HFFc6 (cell line): ENCODE results near the gene TANK. TPM values are rescaled to one million over a fixed set of nuclear protein-coding genes. Genes with fewer than 3 reads are reported as not detected.
A peak's percentile ranks its signal among the peaks of the same experiment; 100 is the strongest.

Source experiments
- DNase-seq: peaks from one replicate; pipeline ENCODE4 v3.0.0-alpha.2; 2018
- H3K27ac Mint-ChIP-seq: 2 replicates; pipeline ENCODE4 v1.8.0; 2020; ENCODE audit warnings: mild to moderate bottlenecking, mixed read lengths
- H3K27me3 Mint-ChIP-seq: 2 replicates; pipeline ENCODE4 v1.8.0; 2021; ENCODE audit warnings: mild to moderate bottlenecking, moderate library complexity, mixed read lengths; ENCODE audit not compliant: insufficient read depth
- H3K36me3 Mint-ChIP-seq: 2 replicates; pipeline ENCODE4 v1.8.0; 2021; ENCODE audit warnings: low read depth, mixed read lengths
- H3K4me1 Mint-ChIP-seq: 2 replicates; pipeline ENCODE4 v1.8.0; 2020; ENCODE audit warnings: low read depth, mixed read lengths
- H3K4me3 Mint-ChIP-seq: 2 replicates; pipeline ENCODE4 v1.8.0; 2020; ENCODE audit warnings: mild to moderate bottlenecking, moderate library complexity, mixed read lengths
- H3K9me3 Mint-ChIP-seq: 2 replicates; pipeline ENCODE4 v1.8.0; 2020; ENCODE audit warnings: mild to moderate bottlenecking, mixed read lengths
- total RNA-seq, 6 experiments: library from RNA; stranded (reverse); fragmentation: NEBNext Ultra II Directional; extraction: Animal tissue kit (Norgen Biotek cat#: 25700); gene quantifications; 2 replicates in 1 of 6; 3 replicates in 5 of 6; pipeline ENCODE4 v1.2.3, GENCODE V29; 2021
- TF ChIP-seq, protein P1 (sequence below): fragments of 200-600 bp; sonication (generic); IDR thresholded peaks from 2 replicates; pipeline ENCODE4 v1.5.0; 2021; ENCODE audit warnings: antibody characterized with exemption, mild to moderate bottlenecking

The TANK gene
- total RNA-seq, 6 experiments from 2014 or later, result 28.9 to 38.9 (median 36.5) TPM

DNA sequence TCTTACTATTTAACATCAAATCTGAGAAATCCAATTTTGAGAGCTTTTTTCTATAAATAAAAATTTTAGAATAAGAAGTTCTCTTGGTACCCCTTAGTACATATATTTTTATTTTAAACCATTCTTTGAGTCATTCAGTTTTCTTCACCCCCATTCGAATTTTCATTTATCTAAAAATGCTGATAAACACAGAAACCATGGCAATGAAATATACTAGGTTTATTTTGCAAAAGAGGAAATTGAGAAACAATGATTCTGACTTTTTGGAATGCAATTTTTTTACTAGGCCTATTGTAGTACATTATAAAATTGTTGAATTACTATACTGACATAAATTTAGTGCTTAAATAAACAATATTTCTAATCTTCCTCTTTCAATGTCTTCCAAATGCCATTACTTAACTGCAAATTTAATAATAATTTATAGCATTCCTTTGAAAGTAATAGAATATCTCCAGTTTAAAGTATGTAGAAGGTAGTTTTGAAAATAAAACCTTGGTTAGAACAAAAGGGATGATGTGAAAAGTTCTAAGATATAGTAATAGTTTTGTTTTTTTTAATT lies 46.3 kb downstream of the TANK start:
- Mint-ChIP-seq H3K9me3 (no peaks in the 10 kb centered on the region), H3K4me3 (no peak overlapping the region), H3K36me3 (peaks cover 17% of the 10 kb centered on the region), H3K27ac (no peak overlapping the region), H3K27me3 (no peaks in the 10 kb centered on the region), H3K4me1 (peaks cover 22% of the 10 kb centered on the region)
- TF ChIP-seq, protein P1, sequence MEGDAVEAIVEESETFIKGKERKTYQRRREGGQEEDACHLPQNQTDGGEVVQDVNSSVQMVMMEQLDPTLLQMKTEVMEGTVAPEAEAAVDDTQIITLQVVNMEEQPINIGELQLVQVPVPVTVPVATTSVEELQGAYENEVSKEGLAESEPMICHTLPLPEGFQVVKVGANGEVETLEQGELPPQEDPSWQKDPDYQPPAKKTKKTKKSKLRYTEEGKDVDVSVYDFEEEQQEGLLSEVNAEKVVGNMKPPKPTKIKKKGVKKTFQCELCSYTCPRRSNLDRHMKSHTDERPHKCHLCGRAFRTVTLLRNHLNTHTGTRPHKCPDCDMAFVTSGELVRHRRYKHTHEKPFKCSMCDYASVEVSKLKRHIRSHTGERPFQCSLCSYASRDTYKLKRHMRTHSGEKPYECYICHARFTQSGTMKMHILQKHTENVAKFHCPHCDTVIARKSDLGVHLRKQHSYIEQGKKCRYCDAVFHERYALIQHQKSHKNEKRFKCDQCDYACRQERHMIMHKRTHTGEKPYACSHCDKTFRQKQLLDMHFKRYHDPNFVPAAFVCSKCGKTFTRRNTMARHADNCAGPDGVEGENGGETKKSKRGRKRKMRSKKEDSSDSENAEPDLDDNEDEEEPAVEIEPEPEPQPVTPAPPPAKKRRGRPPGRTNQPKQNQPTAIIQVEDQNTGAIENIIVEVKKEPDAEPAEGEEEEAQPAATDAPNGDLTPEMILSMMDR, result no peak
- DNase-seq, result no peak

DNA sequence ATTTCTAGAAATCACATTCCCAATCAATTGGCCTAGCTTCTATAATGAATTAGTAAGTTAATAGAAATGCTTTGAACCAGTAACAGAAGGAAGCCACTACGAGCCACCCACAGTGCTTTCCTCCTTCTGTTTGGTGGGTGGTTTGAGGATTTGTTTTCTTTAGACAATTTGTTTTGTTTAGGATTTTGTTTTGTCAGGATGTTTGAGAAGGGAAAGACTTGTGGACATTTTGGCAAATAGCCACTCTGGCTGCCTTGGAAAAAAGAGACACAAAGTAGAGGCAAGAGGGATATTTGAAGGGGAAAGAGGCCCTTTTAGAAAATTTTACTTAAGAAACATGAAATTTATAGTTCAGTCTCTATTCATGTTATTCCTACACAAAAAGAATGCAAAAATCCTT lies 47.7 kb downstream of the TANK start:
- H3K9me3 Mint-ChIP-seq, result no peaks in the 10 kb centered on the region
- H3K36me3 Mint-ChIP-seq, result peaks cover 17% of the 10 kb centered on the region
- H3K4me1 Mint-ChIP-seq, result peaks cover 22% of the 10 kb centered on the region
- H3K27ac Mint-ChIP-seq, result peak overlapping the region; percentile 60
- H3K27me3 Mint-ChIP-seq, result no peaks in the 10 kb centered on the region
- DNase-seq, result no peak
- TF ChIP-seq, protein P1, result no peak
- no peak overlapping the region for H3K4me3 Mint-ChIP-seq

GRCh38 chr2:161208527-161209139 lies 48.4 kb downstream of the TANK start:
- H3K9me3 Mint-ChIP-seq, result no peaks in the 10 kb centered on the region
- peak overlapping the region; percentile 60 for H3K27ac Mint-ChIP-seq
- peak; percentile 75 for DNase-seq
- no peaks in the 10 kb centered on the region for H3K27me3 Mint-ChIP-seq
- TF ChIP-seq, protein P1, result no peak
- peaks cover 17% of the 10 kb centered on the region for H3K36me3 Mint-ChIP-seq
- H3K4me1 Mint-ChIP-seq, result peaks cover 22% of the 10 kb centered on the region
- no peak overlapping the region for H3K4me3 Mint-ChIP-seq

GRCh38 chr2:161209902-161210301 lies 49.7 kb downstream of the TANK start:
- Mint-ChIP-seq H3K4me3 (no peak overlapping the region), H3K27ac (no peak overlapping the region), H3K9me3 (no peaks in the 10 kb centered on the region), H3K27me3 (no peaks in the 10 kb centered on the region), H3K36me3 (peaks cover 8% of the 10 kb centered on the region), H3K4me1 (peaks cover 14% of the 10 kb centered on the region)
- DNase-seq, result no peak
- TF ChIP-seq, protein P1, result no peak

DNA sequence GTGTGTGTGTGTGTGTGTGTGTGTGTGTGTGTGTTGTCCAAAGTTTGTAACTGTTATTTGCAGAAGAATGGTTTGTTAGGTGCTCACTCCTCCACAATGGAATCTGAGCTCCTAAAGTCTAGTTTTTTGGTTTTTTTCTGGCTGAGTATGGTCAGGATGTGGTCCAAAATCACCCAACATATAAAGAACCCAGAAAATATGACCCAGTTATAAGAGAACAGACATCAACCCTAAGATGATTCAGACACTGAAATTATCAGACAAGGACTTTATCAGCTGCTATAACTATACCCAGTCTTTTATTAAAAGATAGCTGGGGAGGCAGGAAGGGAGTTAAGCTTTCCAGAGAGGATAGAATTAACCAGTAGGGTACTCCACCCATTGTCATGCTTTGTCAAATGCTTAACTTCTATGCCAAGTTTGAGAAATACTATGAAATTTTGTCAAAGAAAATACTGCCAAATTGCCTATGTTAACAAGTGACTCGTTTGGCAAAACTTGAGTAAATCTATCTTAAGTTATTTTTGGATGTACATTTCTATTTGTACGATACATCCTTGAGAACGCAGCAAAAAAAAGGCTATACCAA lies 57.5 kb downstream of the TANK start:
- TF ChIP-seq, protein P1, result no peak
- no peak overlapping the region for H3K4me3 Mint-ChIP-seq
- no peak for DNase-seq
- no peaks in the 10 kb centered on the region for H3K27me3 Mint-ChIP-seq
- no peaks in the 10 kb centered on the region; the same call in 1 of the 2 replicates for H3K36me3 Mint-ChIP-seq
- peaks cover 21% of the 10 kb centered on the region for H3K4me1 Mint-ChIP-seq
- no peak overlapping the region for H3K27ac Mint-ChIP-seq
- H3K9me3 Mint-ChIP-seq, result no peaks in the 10 kb centered on the region
